Thoracic aorta (tissue), 2 donors: ENCODE measurements around the gene GFOD2. TPM values are rescaled to one million over a fixed set of nuclear protein-coding genes. Genes with fewer than 3 reads are reported as not detected.

ENCODE experiments used
- ATAC-seq: fragments of 150-250 bp; one replicate; pipeline ENCODE4 v1.8.0; 2017; ENCODE audit warnings: low read depth; ENCODE audit not compliant: insufficient number of reproducible peaks, low FRiP score
- DNase-seq: peaks from one replicate; pipeline ENCODE4 v3.0.0-alpha.2; 2020; ENCODE audit warnings: low spot score
- H3K27ac ChIP-seq, 2 donors: fragments of 200-600 bp; sonication (generic); 1 replicate in 1 of 2; 2 replicates in 1 of 2; pipeline ENCODE4 v1.5.1; 2016; ENCODE audit warnings: mild to moderate bottlenecking in 2 of 2, moderate library complexity in 2 of 2
- H3K27me3 ChIP-seq: fragments of 200-600 bp; sonication (generic); replicated peaks from 2 replicates; pipeline ENCODE4 v1.6.0; 2016; ENCODE audit warnings: mild to moderate bottlenecking; ENCODE audit not compliant: insufficient read depth
- H3K36me3 ChIP-seq: fragments of 200-600 bp; sonication (generic); one replicate; pipeline ENCODE4 v1.5.1; 2016
- H3K4me1 ChIP-seq, 2 donors: fragments of 200-600 bp; sonication (generic); 1 replicate in 1 of 2; 2 replicates in 1 of 2; pipeline versions ENCODE4 v1.5.1 to v1.6.0; 2016; ENCODE audit warnings: low read depth in 2 of 2, mild to moderate bottlenecking in 1 of 2; ENCODE audit not compliant: control insufficient read depth in 1 of 2
- H3K4me3 ChIP-seq: fragments of 200-600 bp; sonication (generic); 2 replicates; pipeline ENCODE4 v1.5.1; 2016; ENCODE audit warnings: mild to moderate bottlenecking
- H3K9me3 ChIP-seq: fragments of 200-600 bp; sonication (generic); 2 replicates; pipeline ENCODE4 v1.5.1; 2016
- CTCF ChIP-seq: fragments of 200-600 bp; sonication (generic); IDR thresholded peaks from one replicate; pipeline ENCODE4 v1.5.1; 2019; ENCODE audit warnings: antibody characterized with exemption
- total RNA-seq, 2 donors: library from RNA; depleted of rRNA; stranded (reverse); fragments of >200 nt; gene quantifications; one replicate each; pipeline versions ENCODE4 v1.1.0 to v1.2.3, GENCODE V29; 2016

Gene GFOD2
- total RNA-seq, 2 donors from 2014 or later: 13.3 to 19.2 TPM

- ATAC-seq (no peak), DNase-seq (no peak)
- Histone ChIP-seq H3K27ac (peak overlapping the region in 1 of 2 donors; percentile 61), H3K4me3 (no peak overlapping the region), H3K4me1 (peaks cover 0 to 4% of the 10 kb centered on the region in 2 donors), H3K36me3 (no peaks in the 10 kb centered on the region), H3K27me3 (no peaks in the 10 kb centered on the region), H3K9me3 (no peaks in the 10 kb centered on the region)
- TF ChIP-seq CTCF: peak; percentile 35
These were observed 46.1 kb downstream of the GFOD2 start for GRCh38 chr16:67672739-67673662.

DNA sequence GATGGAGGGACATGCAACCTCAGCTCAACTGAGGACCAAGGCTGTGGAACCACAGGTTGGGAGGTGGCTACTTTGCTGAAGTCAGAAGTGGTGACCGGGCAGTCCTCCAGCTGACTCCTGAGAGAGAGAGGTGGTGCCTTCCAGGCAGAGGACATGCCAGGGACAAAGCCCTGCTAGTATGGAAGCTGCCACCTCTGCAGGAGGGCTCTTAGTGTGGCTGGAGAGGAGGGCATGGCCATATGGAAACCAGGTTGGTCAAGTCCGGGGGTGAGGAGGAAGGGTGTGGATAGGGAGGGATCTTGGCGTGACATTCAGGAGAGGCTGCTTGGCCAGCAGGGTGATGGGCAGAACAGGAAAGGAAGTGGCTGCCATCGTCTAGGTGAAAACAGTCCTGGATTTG is 46.8 kb downstream of the GFOD2 start:
- TF ChIP-seq CTCF: no peak
- no peak for ATAC-seq
- Histone ChIP-seq H3K4me1 (peaks cover 4 to 9% of the 10 kb centered on the region in 2 donors), H3K9me3 (no peaks in the 10 kb centered on the region), H3K4me3 (no peak overlapping the region), H3K27me3 (no peaks in the 10 kb centered on the region), H3K36me3 (no peaks in the 10 kb centered on the region), H3K27ac (no peak overlapping the region)
- DNase-seq: no peak

DNA sequence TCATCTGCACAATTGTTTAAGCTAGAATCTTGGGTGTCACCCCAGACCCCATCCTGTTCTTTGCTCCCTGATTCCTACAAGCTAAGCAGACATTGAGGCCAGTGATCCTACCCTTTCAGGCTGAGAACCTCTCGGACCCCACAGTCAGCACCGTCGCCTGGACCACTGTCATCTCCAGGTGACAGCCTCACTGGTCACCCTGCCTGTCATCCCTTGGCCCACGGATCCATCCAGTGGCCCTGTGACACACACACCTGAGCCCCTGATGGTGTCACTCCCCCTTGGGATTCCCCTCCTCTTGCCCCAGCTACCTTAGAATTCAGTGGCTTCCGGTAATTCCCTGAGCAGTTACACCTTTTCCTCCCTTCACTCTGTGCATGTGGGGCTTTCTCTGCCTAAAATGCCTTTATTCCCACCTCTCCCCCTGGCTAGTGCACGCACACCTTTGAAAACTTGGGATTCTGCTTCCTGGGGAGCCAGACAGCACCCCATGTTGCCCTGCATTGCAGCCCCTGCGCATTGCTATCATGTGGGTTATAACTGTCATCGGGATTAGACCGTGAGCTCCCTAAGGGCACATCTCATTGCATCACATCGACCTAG is 49.5 kb downstream of the GFOD2 start:
- no peak for DNase-seq
- no peaks in the 10 kb centered on the region for H3K9me3 ChIP-seq
- no peak overlapping the region for H3K27ac ChIP-seq
- no peaks in the 10 kb centered on the region for H3K27me3 ChIP-seq
- peaks cover 14 to 24% of the 10 kb centered on the region in 2 donors for H3K4me1 ChIP-seq
- TF ChIP-seq CTCF: no peak
- no peaks in the 10 kb centered on the region for H3K36me3 ChIP-seq
- H3K4me3 ChIP-seq: no peak overlapping the region
- ATAC-seq: no peak

- H3K36me3 ChIP-seq: no peaks in the 10 kb centered on the region
- ATAC-seq: no peak
- H3K27me3 ChIP-seq: no peaks in the 10 kb centered on the region
- H3K4me1 ChIP-seq: peaks cover 14 to 24% of the 10 kb centered on the region in 2 donors
- DNase-seq: no peak
- H3K4me3 ChIP-seq: no peak overlapping the region
- peak overlapping the region in 1 of 2 donors; percentile 53 for H3K27ac ChIP-seq
- no peak for TF ChIP-seq CTCF
- H3K9me3 ChIP-seq: no peaks in the 10 kb centered on the region
These were observed 50.5 kb downstream of the GFOD2 start for GRCh38 chr16:67668495-67669157.
